ENCODE results near the gene MTRFR. TPM values are rescaled to one million over a fixed set of nuclear protein-coding genes. Genes with fewer than 3 reads are reported as not detected.

MTRFR gene
- total RNA-seq, 1 experiment from 2014 or later = 15.7 TPM

DNA sequence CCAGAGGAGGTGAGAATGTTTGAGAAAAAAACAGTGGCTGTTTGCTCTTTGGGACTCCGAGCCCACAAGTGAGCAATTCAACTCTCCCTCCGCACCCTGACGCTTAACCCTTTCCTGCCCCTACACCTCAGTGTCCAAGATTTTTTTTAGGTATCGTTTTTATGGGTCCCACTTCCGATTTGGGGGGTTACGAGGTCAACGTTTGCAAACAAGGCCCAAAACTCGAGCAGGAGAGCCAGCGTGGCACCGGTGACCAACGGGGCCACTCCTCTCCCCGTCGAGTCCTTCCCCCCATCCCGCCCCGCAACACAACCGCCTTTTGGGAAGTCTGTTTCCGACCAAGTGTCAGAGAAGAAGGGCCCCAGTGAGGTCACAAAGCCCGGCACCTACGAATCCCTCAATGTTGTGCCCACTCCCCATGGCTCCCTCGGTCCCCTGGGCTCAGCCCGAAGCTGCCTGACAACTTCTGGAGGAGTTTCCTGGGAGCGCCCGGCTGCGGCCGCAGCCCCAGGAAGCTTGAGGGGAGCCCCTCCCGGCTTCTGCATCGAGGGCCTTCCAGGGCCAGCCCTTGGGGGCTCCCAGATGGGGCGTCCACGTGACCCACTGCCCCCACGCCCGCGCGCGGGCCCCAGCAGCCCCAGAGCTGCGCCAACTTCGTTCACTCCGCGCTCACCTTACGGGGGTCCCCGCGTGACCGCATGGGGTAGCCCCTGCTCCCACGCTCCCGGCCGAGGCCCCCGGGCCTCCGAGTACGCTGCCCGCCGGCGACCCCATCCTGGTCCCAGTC is 37.2 kb downstream of the MTRFR start (continued):
- TF ChIP-seq, protein P1, sequence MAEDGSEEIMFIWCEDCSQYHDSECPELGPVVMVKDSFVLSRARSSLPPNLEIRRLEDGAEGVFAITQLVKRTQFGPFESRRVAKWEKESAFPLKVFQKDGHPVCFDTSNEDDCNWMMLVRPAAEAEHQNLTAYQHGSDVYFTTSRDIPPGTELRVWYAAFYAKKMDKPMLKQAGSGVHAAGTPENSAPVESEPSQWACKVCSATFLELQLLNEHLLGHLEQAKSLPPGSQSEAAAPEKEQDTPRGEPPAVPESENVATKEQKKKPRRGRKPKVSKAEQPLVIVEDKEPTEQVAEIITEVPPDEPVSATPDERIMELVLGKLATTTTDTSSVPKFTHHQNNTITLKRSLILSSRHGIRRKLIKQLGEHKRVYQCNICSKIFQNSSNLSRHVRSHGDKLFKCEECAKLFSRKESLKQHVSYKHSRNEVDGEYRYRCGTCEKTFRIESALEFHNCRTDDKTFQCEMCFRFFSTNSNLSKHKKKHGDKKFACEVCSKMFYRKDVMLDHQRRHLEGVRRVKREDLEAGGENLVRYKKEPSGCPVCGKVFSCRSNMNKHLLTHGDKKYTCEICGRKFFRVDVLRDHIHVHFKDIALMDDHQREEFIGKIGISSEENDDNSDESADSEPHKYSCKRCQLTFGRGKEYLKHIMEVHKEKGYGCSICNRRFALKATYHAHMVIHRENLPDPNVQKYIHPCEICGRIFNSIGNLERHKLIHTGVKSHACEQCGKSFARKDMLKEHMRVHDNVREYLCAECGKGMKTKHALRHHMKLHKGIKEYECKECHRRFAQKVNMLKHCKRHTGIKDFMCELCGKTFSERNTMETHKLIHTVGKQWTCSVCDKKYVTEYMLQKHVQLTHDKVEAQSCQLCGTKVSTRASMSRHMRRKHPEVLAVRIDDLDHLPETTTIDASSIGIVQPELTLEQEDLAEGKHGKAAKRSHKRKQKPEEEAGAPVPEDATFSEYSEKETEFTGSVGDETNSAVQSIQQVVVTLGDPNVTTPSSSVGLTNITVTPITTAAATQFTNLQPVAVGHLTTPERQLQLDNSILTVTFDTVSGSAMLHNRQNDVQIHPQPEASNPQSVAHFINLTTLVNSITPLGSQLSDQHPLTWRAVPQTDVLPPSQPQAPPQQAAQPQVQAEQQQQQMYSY (CRISPR knock-in tag; IDR thresholded peaks at IDR 0.05) = no peak
- TF ChIP-seq ZNF671 (CRISPR knock-in tag; IDR thresholded peaks at IDR 0.05) (no peak), SP1 (CRISPR knock-in tag; conservative IDR thresholded peaks at IDR 0.05) (no peak), ZBTB21 (CRISPR knock-in tag; IDR thresholded peaks at IDR 0.05; ENCODE audit: borderline replicate concordance) (no peak), ELF4 (CRISPR knock-in tag; IDR thresholded peaks at IDR 0.05; ENCODE audit: low read depth) (no peak), ZNF121 (CRISPR knock-in tag; IDR thresholded peaks at IDR 0.05) (no peak), FOXP1 (CRISPR knock-in tag; IDR thresholded peaks at IDR 0.05; ENCODE audit: borderline replicate concordance) (no peak), ZNF317 (CRISPR knock-in tag; IDR thresholded peaks at IDR 0.05; ENCODE audit: borderline replicate concordance, low read depth) (no peak), ZNF263 (CRISPR knock-in tag; IDR thresholded peaks at IDR 0.05; ENCODE audit: low read depth) (no peak), FOXK1 (CRISPR knock-in tag; IDR thresholded peaks at IDR 0.05) (0 out of 2 replicates have a peak, but pooled peaks have one; percentile 13)

DNA sequence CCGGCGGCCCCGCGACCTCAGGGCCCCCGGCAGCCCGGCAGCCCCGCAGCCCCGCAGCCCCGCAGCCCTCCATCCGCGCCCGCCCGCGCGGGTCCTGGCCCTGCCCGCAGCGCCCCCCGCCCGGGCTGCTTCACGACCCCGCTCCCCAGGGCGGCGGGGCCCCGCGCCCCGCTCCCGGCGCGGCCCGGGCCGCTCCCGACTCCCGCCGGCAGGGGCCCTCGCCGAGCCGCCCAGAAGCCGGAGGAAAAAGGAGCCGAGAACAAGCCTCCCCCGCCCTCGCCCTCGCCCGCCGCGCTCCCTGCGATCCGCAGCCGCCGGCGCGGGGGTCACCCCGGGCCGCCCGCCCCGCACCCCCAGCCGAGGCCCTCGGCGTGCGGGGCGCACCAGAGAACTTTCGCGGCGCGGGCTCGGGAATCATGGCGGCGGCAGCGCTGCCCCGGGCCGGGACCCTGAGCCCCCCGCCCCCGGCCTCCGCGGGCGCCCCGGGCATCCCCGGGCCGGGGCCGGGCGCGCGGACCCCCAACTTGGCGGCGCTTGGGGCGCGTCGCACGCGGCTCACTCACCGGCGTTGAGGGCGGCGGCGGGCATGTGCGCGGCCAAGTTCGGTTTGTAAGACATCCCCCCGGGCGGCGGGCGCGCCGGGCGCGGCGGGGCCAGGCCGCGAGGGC is 37.9 kb downstream of the MTRFR start:
- Mint-ChIP-seq H3K27ac (no peak overlapping the region), H3K36me3 (peaks cover 7% of the 10 kb centered on the region), H3K4me1 (peaks cover 37% of the 10 kb centered on the region), H3K27me3 (ENCODE audit: low read depth) (no peaks in the 10 kb centered on the region), H3K9me3 (no peaks in the 10 kb centered on the region), H3K4me3 (no peak overlapping the region)
- TF ChIP-seq, protein P2, sequence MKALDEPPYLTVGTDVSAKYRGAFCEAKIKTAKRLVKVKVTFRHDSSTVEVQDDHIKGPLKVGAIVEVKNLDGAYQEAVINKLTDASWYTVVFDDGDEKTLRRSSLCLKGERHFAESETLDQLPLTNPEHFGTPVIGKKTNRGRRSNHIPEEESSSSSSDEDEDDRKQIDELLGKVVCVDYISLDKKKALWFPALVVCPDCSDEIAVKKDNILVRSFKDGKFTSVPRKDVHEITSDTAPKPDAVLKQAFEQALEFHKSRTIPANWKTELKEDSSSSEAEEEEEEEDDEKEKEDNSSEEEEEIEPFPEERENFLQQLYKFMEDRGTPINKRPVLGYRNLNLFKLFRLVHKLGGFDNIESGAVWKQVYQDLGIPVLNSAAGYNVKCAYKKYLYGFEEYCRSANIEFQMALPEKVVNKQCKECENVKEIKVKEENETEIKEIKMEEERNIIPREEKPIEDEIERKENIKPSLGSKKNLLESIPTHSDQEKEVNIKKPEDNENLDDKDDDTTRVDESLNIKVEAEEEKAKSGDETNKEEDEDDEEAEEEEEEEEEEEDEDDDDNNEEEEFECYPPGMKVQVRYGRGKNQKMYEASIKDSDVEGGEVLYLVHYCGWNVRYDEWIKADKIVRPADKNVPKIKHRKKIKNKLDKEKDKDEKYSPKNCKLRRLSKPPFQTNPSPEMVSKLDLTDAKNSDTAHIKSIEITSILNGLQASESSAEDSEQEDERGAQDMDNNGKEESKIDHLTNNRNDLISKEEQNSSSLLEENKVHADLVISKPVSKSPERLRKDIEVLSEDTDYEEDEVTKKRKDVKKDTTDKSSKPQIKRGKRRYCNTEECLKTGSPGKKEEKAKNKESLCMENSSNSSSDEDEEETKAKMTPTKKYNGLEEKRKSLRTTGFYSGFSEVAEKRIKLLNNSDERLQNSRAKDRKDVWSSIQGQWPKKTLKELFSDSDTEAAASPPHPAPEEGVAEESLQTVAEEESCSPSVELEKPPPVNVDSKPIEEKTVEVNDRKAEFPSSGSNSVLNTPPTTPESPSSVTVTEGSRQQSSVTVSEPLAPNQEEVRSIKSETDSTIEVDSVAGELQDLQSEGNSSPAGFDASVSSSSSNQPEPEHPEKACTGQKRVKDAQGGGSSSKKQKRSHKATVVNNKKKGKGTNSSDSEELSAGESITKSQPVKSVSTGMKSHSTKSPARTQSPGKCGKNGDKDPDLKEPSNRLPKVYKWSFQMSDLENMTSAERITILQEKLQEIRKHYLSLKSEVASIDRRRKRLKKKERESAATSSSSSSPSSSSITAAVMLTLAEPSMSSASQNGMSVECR (CRISPR knock-in tag; IDR thresholded peaks at IDR 0.05; ENCODE audit: borderline replicate concordance) = no peak
- TF ChIP-seq SP1 (CRISPR knock-in tag; conservative IDR thresholded peaks at IDR 0.05) (0 out of 2 replicates have a peak, but pooled peaks have one; percentile 21), FOXK1 (CRISPR knock-in tag; IDR thresholded peaks at IDR 0.05) (0 out of 2 replicates have a peak, but pooled peaks have one; percentile 7), NFYB (CRISPR knock-in tag; conservative IDR thresholded peaks at IDR 0.05; ENCODE audit: low read depth) (no peak), NR1H2 (CRISPR knock-in tag; IDR thresholded peaks at IDR 0.05) (no peak)
- TF ChIP-seq, protein P3, sequence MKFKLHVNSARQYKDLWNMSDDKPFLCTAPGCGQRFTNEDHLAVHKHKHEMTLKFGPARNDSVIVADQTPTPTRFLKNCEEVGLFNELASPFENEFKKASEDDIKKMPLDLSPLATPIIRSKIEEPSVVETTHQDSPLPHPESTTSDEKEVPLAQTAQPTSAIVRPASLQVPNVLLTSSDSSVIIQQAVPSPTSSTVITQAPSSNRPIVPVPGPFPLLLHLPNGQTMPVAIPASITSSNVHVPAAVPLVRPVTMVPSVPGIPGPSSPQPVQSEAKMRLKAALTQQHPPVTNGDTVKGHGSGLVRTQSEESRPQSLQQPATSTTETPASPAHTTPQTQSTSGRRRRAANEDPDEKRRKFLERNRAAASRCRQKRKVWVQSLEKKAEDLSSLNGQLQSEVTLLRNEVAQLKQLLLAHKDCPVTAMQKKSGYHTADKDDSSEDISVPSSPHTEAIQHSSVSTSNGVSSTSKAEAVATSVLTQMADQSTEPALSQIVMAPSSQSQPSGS (CRISPR knock-in tag; IDR thresholded peaks at IDR 0.05; ENCODE audit: borderline replicate concordance, low read depth) = no peak
- TF ChIP-seq, protein P4, sequence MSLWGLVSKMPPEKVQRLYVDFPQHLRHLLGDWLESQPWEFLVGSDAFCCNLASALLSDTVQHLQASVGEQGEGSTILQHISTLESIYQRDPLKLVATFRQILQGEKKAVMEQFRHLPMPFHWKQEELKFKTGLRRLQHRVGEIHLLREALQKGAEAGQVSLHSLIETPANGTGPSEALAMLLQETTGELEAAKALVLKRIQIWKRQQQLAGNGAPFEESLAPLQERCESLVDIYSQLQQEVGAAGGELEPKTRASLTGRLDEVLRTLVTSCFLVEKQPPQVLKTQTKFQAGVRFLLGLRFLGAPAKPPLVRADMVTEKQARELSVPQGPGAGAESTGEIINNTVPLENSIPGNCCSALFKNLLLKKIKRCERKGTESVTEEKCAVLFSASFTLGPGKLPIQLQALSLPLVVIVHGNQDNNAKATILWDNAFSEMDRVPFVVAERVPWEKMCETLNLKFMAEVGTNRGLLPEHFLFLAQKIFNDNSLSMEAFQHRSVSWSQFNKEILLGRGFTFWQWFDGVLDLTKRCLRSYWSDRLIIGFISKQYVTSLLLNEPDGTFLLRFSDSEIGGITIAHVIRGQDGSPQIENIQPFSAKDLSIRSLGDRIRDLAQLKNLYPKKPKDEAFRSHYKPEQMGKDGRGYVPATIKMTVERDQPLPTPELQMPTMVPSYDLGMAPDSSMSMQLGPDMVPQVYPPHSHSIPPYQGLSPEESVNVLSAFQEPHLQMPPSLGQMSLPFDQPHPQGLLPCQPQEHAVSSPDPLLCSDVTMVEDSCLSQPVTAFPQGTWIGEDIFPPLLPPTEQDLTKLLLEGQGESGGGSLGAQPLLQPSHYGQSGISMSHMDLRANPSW (CRISPR knock-in tag; conservative IDR thresholded peaks at IDR 0.05; ENCODE audit: low read depth) = no peak
- TF ChIP-seq, protein P5, sequence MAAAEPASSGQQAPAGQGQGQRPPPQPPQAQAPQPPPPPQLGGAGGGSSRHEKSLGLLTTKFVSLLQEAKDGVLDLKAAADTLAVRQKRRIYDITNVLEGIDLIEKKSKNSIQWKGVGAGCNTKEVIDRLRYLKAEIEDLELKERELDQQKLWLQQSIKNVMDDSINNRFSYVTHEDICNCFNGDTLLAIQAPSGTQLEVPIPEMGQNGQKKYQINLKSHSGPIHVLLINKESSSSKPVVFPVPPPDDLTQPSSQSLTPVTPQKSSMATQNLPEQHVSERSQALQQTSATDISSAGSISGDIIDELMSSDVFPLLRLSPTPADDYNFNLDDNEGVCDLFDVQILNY (CRISPR knock-in tag; IDR thresholded peaks at IDR 0.05) = no peak
- POLR2A ChIA-PET = interaction anchor here (1.2 to 2.7 kb wide), 2 partner anchors 39 to 92 kb away, joined by 3 to 15 read pairs; partner anchors contain the start of genes MPHOSPH9 and MTRFR
- DNase-seq (ENCODE audit: low spot score) = peak; percentile 75
- CTCF ChIA-PET = no interaction called here
- peak; percentile 27 for ATAC-seq

All from WTC11 (cell line).